ENCODE results near the gene OCRL. TPM values are rescaled to one million over a fixed set of nuclear protein-coding genes. Genes with fewer than 3 reads are reported as not detected.

Gene OCRL
- total RNA-seq, result 12.5 and 17.2 TPM in 2 replicates

GRCh38 chrX:129540068-129540653 lies at the start of gene OCRL:
OCRL (plus strand) TSS chrX:129540259; CDS start chrX:129540440, 181 bp downstream.

GRCh38 chrX:129523079-129523911 lies 16.8 kb upstream of the OCRL start, which contains the start of gene SMARCA1:
SMARCA1 (minus strand) TSS chrX:129523490; CDS start chrX:129523370, 120 bp downstream.

Small RNA genes within 50 kb of the gene (small RNA-seq; reads per million reads assigned to genes)
- 0.11 reads per million for gene RF01169

Other genes with a start within 250 kb of the OCRL start
- gene SMARCA1, start 16.8 kb upstream of the OCRL start, total RNA-seq, result 17.6 and 18.0 TPM in 2 replicates
- gene APLN, start 114.7 kb downstream of the OCRL start, total RNA-seq, result 0.73 and 0.78 TPM in 2 replicates
- gene XPNPEP2, start 198.7 kb downstream of the OCRL start, total RNA-seq, result 0.59 and 7.0 TPM in 2 replicates
- gene SASH3, start 239.7 kb downstream of the OCRL start, total RNA-seq, result not detected in 2 replicates

Measured in subcutaneous preadipocyte (primary cell).